ENCODE data around the gene KLHDC10.
"Not testable (repeated sequence)": the region's sequence is repeated elsewhere in the genome, so short reads cannot be mapped to it uniquely, and the experiment has no call there.

Gene KLHDC10

GRCh38 chr7:130118801-130119200 lies 48.5 kb downstream of the KLHDC10 start:
- DNase-seq, result no peak

GRCh38 chr7:130123501-130123900 lies 53.2 kb downstream of the KLHDC10 start:
- DNase-seq, result no peak

- no peak for DNase-seq
Observed at GRCh38 chr7:130124711-130125110, 54.4 kb downstream of the KLHDC10 start.

- DNase-seq, result not testable (repeated sequence)
Observed at GRCh38 chr7:130126840-130127239, 56.5 kb downstream of the KLHDC10 start.

- no peak for DNase-seq
Observed at GRCh38 chr7:130127404-130127803, 57.1 kb downstream of the KLHDC10 start.

GRCh38 chr7:130127821-130128317 lies 57.5 kb downstream of the KLHDC10 start:
- DNase-seq, result no peak

GRCh38 chr7:130129011-130129411 lies 58.7 kb downstream of the KLHDC10 start:
- no peak for DNase-seq

- no peak for DNase-seq
Observed at GRCh38 chr7:130131191-130131834, 61.0 kb downstream of the KLHDC10 start.

- no peak for DNase-seq
Observed at GRCh38 chr7:130131964-130132875, 61.9 kb downstream of the KLHDC10 start.

GRCh38 chr7:130133029-130133782 lies 62.9 kb downstream of the KLHDC10 start:
- no peak for DNase-seq

GRCh38 chr7:130134106-130134636 lies 63.8 kb downstream of the KLHDC10 start:
- peak; percentile 68 for DNase-seq

- no peak for DNase-seq
Observed at GRCh38 chr7:130134726-130135125, 64.4 kb downstream of the KLHDC10 start.

- no peak for DNase-seq
Observed at GRCh38 chr7:130135208-130136205, 65.2 kb downstream of the KLHDC10 start.

- DNase-seq, result no peak
Observed at GRCh38 chr7:130136579-130137167, 66.3 kb downstream of the KLHDC10 start.

- no peak for DNase-seq
Observed at GRCh38 chr7:130137207-130137606, 66.9 kb downstream of the KLHDC10 start.

- no peak for DNase-seq
Observed at GRCh38 chr7:130139193-130139960, 69.0 kb downstream of the KLHDC10 start.

GRCh38 chr7:130140551-130141160 lies 70.3 kb downstream of the KLHDC10 start:
- DNase-seq, result no peak

- DNase-seq, result peak; percentile 48
Observed at GRCh38 chr7:130141161-130141883, 71.0 kb downstream of the KLHDC10 start.

Data from NCI-H1417 treated with DMSO at 0.1 percent for 48 hours (cell line).